ENCODE results near the gene APBB3.
"Not testable (repeated sequence)": the region's sequence is repeated elsewhere in the genome, so short reads cannot be mapped to it uniquely, and the experiment has no call there.

Gene APBB3

DNA sequence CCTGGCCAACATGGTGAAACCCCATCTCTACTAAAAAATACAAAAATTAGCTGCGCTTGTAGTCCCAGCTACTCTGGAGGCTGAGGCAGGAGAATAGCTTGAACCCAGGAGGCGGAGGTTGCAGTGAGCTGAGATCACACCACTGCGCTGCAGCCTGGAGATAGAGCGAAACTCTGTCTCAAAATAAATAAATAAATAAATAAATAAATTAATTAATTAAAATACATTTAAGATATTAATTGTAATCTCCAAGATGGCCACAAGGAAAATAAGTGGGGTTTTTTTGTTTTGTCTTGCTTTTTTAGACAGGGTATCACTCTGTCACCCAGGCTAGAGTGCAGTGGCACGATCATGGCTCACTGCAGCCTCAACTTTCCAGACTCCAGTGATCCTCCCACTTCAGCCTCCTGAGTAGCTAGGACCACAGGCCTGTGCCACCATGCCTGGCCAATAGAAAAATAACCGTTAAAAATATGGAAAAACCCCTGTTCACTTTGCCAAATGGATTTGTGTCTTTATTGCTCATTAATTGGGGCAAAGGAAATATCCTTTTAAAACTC lies 14.9 kb upstream of the APBB3 start:
- not testable (repeated sequence) for FAIRE-seq; DNase-seq (ENCODE audit: insufficient read length, low spot score)

DNA sequence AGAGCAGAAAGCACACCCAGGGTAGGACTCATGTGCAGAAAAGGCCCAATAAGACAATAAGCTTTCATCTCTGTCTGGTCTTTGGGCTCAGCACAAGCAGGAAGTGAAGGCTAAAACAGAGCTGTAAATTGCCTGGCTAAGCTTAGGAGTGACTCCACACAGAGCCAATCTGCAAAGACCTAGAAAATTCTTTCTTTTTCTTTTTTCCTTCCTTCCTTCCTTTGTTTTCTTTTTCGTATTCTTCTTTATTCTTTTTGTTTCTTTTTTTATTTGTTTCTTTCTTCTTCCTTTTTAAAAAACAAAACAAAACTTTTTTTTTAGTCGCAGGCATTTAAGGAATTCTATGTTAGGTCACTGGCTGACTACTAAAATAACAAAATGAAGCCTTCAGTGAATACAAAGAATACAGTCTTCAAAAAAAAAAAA lies 12.4 kb upstream of the APBB3 start:
- FAIRE-seq (no peak), DNase-seq (ENCODE audit: insufficient read length, low spot score) (no peak)

DNA sequence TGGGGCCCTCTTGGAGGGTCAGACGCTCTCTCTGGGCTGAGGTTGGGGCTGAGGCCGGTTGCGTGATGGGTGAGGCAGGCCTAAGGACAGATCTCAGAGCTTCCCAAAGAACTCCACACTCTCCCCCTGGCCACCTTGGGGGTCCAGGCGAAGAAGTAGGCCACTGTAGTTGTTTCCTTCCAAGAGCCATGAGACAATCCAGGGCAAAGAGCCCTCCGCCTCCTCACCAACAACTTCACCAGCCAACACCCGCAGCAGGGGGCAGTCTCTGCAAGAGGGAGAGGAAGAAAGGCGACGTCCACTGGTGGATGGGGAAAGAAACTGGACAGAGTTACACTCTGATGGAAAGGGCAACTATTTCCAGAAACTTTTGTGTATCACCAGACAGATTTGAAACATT lies 10.9 kb upstream of the APBB3 start:
- FAIRE-seq (no peak), DNase-seq (ENCODE audit: insufficient read length, low spot score) (no peak)

DNA sequence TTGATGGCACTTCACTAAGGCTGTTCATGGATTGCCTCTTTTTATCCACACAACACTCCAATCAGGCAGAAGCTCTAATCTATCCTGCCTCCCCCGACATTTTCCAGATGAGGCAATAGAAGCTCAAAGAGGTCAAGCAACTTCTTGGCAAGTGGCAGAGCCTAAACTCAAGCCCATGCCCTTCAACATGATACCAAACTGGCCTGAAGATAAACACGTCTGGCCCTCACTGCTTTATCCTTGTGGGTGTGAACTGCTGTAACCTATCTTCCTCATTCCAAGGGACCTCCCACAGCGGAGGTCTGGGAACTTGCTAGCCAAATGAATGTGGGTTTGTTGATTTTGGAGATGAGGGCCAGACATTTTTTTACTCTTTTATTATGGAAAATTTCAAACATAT lies 9.8 kb upstream of the APBB3 start:
- FAIRE-seq, result no peak
- DNase-seq (ENCODE audit: insufficient read length, low spot score), result no peak

DNA sequence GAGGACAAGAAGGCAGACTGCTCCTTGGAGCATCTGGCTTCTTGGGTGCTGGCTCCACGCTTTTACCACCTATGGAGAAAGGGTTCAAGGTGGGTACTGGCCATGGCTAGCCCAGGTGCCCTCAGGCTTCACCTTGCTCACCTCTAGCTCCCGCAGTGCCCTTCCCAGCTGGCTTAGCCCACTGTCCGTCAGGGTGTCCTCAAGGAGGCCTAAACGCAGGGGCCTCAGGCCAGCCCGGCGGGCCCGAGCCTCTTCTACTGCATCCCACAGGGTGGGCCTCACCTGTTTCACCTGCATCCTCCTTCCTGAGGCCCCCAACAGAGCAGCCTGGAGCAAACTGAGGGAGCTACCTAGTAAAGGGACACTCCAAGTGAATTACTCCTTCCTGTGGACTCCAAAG lies 9.3 kb upstream of the APBB3 start:
- DNase-seq (ENCODE audit: insufficient read length, low spot score) (no peak), FAIRE-seq (no peak)

DNA sequence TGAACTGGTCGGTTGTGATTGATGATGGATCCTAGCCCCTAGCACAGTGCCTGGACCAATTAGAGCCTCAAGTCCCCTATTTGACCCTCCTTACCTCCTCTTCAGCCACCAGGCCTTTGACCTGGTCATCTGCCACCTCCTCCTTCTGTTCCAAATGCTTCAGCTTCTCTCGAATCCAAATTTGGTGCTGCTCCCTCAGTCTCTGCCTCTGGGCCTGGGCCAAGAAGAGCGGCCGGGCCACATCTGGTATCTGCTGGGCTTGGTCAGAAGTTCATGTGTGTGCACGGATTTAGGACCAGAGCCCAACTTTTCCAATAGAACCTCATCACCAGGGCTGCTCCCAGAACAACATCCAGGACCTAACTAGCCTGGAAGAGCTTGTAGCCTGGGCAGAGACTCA lies 6.7 kb upstream of the APBB3 start:
- no peak for DNase-seq (ENCODE audit: insufficient read length, low spot score)

DNA sequence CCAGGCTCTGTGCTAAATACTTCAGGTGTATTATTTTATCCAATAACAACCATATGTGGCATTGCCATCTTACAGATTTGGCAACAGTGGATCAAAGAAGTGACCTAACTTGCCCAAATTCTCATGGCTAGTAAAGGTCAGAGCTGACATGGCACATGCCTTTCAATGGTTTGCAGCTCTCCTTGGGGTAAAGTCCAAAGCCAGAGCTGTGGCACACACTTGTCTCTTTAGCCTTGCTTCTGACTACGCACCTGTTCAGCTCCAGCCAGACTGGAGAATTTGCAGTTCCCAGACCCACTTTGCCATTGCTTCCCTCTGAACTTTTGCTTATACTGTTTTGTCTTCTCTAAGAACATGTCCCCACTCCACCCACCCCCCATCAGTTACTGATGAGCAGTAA lies 6.1 kb upstream of the APBB3 start:
- FAIRE-seq (no peak), DNase-seq (ENCODE audit: insufficient read length, low spot score) (no peak)

More for the DNA sequence above, 6.7 kb upstream of the APBB3 start:
- no peak for FAIRE-seq

DNA sequence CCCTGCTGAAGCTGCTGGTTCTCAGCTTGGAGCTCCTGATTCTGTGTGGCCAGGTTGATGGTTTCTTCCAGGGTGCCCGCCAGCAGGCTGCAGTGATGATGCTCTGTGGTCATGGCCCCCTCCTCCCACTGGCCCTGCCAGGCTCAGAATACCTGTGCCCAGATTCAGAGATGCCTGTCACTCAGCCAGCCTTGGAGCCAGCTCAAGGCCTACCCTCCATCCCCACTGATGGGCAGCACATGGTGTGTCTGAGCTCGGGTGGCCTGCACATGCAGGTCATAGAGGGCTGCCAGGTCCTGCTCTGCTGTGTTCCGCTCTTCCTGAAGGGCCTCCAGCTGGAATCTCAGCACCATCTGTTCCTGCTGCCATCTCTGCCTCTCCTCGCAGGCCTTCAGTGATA lies 5.7 kb upstream of the APBB3 start:
- FAIRE-seq, result no peak
- no peak for DNase-seq (ENCODE audit: insufficient read length, low spot score)

DNA sequence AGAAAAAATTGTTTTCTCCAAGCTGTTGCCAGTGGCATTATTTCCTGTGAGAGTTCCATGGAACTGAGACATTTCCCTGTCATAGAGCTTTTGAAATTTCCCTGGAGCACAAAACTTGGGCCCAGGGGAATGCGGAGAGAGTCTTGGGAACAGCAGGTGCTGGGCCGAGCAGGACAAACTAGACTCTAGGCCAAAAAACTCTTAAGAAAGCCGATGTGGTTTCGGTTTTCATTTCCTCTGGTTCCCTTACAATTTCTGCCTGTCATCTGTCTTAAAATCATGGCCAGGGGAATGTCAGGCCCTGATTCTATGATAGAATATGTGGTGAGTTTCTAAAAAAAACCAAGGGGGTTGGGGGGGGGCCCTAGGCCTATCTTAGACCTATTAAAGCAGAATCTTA lies 4.8 kb upstream of the APBB3 start:
- no peak for FAIRE-seq
- DNase-seq (ENCODE audit: insufficient read length, low spot score), result no peak

DNA sequence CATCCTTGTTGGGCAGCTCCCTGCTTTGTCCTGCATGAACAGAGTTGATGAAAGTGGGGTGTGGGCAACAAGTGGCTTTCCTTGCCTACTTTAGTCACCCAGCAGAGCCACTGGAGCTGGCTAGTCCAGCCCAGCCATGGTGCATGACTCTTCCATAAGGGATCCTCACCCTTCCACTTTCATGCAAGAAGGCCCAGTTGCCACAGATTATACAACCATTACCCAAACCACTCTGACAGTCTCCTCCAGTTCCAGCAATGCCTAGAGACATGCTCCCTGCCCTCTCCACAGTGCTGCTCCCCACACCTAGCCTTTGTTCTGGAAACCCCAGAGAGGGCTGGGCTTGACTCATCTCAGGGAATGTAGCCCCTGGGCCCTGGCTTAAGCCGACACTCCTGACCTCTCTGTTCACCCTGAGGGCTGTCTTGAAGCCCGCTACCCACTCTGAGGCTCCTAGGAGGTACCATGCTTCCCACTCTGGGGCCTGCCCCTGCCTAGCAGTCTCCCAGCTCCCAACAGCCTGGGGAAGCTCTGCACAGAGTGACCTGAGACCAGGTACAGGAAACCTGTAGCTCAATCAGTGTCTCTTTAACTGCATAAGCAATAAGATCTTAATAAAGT lies 4.2 kb upstream of the APBB3 start:
- FAIRE-seq (no peak), DNase-seq (ENCODE audit: insufficient read length, low spot score) (no peak)

DNA sequence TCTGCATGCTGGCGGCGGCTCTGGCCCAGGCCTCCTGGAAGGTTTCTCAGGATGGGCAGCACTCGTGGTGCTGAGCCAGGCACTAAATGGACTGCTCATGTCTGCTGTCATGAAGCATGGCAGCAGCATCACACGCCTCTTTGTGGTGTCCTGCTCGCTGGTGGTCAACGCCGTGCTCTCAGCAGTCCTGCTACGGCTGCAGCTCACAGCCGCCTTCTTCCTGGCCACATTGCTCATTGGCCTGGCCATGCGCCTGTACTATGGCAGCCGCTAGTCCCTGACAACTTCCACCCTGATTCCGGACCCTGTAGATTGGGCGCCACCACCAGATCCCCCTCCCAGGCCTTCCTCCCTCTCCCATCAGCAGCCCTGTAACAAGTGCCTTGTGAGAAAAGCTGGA lies 3.5 kb upstream of the APBB3 start:
- FAIRE-seq, result no peak

DNA sequence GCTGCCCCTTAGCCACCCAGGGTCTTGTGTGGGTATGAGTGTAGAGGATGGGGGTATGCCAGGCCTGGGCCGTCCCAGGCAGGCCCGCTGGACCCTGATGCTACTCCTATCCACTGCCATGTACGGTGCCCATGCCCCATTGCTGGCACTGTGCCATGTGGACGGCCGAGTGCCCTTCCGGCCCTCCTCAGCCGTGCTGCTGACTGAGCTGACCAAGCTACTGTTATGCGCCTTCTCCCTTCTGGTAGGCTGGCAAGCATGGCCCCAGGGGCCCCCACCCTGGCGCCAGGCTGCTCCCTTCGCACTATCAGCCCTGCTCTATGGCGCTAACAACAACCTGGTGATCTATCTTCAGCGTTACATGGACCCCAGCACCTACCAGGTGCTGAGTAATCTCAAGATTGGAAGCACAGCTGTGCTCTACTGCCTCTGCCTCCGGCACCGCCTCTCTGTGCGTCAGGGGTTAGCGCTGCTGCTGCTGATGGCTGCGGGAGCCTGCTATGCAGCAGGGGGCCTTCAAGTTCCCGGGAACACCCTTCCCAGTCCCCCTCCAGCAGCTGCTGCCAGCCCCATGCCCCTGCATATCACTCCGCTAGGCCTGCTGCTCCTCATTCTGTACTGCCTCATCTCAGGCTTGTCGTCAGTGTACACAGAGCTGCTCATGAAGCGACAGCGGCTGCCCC lies 2.9 kb upstream of the APBB3 start:
- no peak for FAIRE-seq
- no peak for DNase-seq (ENCODE audit: insufficient read length, low spot score)

More for the DNA sequence above, 3.5 kb upstream of the APBB3 start:
- no peak for DNase-seq (ENCODE audit: insufficient read length, low spot score)

DNA sequence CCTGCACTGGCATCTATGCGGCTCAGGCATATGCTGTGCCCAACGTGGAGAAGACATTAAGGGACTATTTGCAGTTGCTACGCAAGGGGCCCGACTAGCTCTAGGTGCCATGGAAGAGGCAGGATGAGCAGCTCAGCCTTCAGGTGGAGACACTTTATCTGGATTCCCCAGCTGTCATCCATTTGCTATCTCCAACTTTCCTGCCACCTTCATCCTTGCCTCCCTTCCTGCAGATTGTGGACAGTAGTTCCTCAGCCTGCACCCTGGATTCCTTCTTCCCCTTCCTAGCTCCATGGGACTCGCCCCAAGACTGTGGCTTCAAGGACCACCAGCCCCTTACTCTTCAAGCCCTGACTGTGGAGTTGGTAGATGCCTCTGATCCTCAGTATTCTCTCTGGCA lies 2.3 kb upstream of the APBB3 start:
- no peak for DNase-seq (ENCODE audit: insufficient read length, low spot score)
- FAIRE-seq, result no peak

DNA sequence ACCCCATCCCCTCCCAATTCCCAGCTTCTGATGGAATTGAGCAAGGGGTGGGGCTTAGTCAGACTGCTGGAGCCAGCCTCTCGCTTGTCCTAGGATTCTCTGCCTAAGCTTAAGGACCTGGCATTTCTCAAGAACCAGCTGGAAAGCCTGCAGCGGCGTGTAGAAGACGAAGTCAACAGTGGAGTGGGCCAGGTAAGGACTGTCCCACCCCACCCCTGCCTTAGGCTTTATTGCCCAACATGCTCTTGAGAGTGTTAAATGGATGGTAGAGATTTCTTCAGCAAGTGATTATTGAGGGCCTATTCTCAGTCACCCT lies 1.3 kb upstream of the APBB3 start:
- FAIRE-seq (no peak), DNase-seq (ENCODE audit: insufficient read length, low spot score) (no peak)

DNA sequence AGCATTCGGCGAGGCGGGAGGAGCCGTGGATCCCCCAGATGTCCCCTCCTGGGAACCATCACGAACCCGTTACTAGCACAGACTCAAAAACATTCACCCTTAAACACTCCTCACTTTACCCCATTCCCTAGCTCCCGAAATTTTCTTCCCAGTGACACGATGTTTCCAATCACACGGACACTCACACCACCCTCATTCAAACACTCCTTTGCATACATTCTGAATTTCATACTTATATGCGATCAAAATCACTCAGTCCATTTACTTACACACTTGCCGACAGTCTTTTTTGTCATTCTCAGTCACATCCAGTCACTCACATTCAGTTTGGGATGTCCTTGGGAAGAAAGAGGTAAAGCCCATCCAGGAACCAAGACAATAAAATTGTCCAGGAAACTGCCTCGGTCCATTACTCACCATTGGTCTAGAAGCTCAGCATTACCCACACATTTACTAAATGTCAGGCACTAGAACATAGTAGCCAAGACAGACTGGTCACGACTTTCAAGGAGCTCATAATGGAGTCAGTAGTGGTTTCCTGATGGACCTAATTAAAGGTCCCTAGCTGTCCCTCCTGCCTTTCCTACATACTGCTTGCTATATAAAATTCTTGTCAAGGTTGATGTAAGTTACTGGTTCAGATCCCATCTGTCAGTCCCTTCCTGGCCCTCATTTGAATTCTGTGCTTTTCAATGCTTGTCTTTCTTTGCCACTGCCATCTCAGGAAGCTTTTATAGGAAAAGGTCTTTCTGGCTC lies 804 bp upstream of the APBB3 start:
- DNase-seq (ENCODE audit: insufficient read length, low spot score) (no peak), FAIRE-seq (no peak)

DNA sequence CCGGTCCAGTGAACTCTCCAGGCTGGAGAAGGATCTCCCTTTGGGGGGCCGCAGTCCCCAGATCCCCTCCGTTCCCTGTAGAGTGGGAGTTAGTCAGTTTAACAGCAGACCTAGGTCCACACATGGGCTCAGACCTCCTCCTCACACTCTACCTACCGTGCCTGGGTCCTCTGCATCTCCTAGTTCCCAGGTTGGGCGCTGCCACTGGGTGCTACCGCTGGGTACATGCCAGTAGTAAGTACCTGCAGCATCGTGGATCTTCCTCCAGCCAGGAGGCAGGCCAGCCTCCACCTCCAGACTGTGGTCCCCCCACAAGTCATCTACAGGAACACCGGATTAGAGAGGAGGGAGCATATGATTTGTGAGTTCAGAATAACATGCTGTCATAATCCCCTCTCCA lies 802 bp downstream of the APBB3 start:
- DNase-seq (ENCODE audit: insufficient read length, low spot score), result no peak
- no peak for FAIRE-seq

DNA sequence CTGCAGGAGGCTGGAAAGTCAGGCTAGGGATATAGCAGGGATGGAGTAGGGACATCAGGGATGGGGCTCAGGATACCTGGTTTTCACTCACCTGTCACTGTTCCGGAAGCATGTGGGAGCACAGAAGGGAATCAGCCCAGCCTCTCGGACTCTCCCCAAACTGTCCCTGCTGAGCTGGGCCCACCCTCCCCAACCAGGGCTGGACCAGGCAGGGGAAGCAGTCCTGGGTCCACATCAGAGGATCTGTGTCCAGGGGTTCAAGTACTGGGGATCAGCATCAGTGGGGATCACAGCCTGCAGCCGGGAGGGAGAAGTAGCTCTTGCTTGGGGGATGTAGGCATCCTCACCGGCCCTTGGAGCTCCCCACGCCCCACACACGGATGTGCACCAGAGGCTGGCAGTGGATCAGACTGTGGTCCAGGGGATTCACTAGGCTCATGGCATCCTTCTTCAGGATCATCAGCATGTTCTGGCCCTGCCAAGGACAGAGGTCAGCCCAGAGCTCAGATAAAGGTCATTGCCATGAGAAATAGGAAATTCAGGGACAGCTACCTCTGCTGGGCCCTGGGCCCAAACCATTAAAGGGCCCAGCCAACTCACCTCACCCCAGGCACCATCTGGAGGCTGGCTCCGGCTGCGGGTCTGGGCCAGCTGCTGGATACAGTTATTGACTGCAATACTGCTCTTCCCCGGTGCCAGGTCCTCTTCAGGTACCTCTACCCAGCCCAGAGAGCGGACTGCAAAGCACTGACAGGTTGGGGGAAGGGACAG lies 2.5 kb downstream of the APBB3 start:
- no peak for DNase-seq (ENCODE audit: insufficient read length, low spot score)
- FAIRE-seq, result no peak

DNA sequence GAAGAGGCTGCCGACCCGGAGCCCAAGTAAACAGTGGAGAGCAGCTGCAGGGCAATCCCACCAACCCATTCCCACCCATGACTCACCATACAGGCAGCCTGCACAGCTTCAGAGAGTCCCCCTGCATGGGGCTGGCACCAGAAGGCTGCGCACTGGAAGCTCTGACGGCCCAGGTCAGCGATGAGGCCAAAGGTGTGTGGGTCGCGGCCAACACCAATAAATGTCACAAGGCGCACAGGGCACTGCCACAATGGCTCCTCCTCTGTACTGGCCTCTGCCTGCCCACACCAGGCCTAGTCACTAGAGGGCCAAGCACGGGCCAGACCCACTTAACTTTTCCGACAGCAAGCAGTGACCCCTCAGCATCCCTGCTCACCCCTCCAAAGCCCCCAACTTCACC lies 4.2 kb downstream of the APBB3 start:
- no peak for FAIRE-seq
- no peak for DNase-seq (ENCODE audit: insufficient read length, low spot score)

DNA sequence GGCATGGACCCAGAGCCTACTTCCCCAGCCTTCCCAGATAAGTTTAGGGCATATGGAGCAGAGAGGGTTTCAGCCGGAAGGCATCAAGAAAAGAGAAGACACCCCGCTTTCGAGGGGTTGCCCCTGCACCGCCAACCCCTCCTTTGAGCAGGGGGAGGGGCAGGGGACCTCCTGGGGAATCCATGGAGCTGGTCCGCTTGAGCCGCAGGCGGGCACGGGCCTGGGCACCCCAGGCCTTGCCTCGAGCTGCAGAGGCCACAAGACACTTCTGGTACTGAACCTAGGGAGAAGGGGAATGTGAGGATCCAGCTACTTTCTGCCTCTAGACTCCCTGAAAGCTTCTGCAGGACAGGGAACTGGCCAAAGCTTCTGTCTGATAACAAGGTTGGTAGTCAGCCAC lies 5.9 kb downstream of the APBB3 start:
- no peak for FAIRE-seq
- no peak for DNase-seq (ENCODE audit: insufficient read length, low spot score)

DNA sequence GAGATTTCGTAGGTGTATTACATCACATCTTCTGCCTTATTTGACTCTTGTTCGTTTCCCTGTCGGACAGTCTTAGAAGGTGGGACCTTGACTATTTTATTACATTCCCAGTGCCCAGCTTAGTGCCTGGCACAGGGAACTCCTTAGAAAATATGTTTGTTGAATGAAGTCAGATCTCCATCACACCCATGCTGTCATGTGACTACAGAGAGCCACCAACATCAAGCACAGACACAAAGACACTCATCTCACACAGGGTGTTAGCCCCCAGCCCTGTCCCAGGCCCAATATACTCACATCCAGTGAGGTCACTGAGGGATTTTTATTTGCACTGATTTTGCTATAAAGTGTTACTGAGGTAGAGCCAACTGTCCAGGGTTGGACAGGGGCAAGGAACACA lies 6.4 kb downstream of the APBB3 start:
- DNase-seq (ENCODE audit: insufficient read length, low spot score) (no peak), FAIRE-seq (no peak)

DNA sequence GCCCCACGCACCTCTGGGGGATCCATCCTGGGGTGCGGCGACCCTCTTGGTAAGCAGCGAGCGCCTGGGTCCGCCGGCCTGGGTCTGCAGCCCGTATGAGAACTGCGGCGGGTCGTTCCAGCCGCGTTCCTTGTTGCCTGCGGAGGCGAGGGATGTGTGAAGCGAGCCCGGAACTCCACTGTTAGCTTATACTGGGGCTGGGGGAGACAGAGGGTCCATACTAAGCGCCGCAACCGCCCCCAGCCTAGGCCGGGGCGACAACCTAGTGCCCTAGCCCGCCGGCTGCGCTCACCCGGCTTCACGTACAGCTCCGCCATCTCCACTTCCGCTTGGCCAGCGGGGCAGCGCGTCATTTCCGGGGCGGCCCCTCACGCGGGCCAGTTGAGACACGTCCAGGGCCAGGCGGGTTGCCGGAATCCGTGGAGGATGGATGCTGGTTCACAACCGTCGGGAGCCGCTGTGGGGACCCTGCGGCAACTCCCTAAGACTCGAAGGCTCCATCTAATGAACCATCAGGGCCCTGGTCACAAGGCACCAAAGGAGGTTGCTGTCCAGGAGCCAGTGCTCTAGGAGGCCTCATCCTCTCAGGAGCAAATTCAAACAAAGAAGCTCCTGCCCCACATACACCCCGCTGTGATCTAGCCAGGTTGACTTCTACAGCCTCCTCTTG lies 7.1 kb downstream of the APBB3 start, which contains the start of gene SRA1:
TSS of gene SRA1 (minus strand) at position 338 of the 670 bp plus-strand sequence. CDS start at position 317, 21 bp downstream.
- DNase-seq (ENCODE audit: insufficient read length, low spot score) (peak; percentile 95), FAIRE-seq (peak; percentile 97)
